ENCODE data around the gene ESF1.

GRCh38 chr20:13678944-13679343 is 105.8 kb downstream of the ESF1 start:
- TF ChIP-seq CTCF (IDR thresholded peaks at IDR 0.05; ENCODE audit: insufficient read depth, low read length), result no peak
- no peak for TF ChIP-seq POLR2AphosphoS5 (IDR thresholded peaks at IDR 0.05; ENCODE audit: low read depth)
- TF ChIP-seq GABPA (IDR thresholded peaks at IDR 0.05; ENCODE audit: low read depth), result no peak
- no peak for TF ChIP-seq REST (IDR thresholded peaks at IDR 0.05; ENCODE audit: insufficient replicate concordance, low read depth)
- TF ChIP-seq SPI1 (IDR thresholded peaks at IDR 0.05; ENCODE audit: borderline replicate concordance, low read depth), result no peak
